ENCODE data around the gene KRT86. TPM values are rescaled to one million over a fixed set of nuclear protein-coding genes. Genes with fewer than 3 reads are reported as not detected.
A peak's percentile ranks its signal among the peaks of the same experiment; 100 is the strongest.

Gene KRT86
- total RNA-seq, 1 donor from 2014 or later, result not detected

DNA sequence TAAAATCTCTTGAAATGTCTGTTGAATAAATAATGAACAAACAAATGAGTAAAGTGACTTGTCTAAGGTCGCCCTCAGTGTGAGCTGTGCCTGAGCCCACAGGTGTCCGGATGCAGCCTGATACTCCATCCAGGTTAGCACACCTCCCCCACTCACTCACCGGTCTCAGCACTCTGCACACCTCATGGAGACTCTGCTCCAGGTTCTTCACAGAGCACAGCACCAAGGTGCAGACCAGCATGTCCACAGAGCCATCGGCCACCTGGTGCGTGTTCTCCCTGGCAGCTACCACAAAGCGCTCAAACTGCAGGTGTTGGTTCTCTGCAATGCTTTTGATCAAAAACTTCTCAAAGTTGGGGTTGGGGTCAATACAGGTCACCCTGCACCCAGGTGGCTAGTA lies 45.5 kb upstream of the KRT86 start:
- intact Hi-C loops (cut with micrococcal nuclease), result no loop called here
- H3K9me3 ChIP-seq (replicated peaks), result no peaks in the 10 kb centered on the region
- no peaks in the 10 kb centered on the region for H3K36me3 ChIP-seq
- no peak for TF ChIP-seq CTCF (IDR thresholded peaks at IDR 0.05; ENCODE audit: borderline replicate concordance)
- no peak for DNase-seq
- peaks cover 36% of the 10 kb centered on the region for H3K4me1 ChIP-seq
- H3K27ac ChIP-seq (replicated peaks), result no peak overlapping the region
- H3K4me3 ChIP-seq, result no peak overlapping the region
- peaks cover 72% of the 10 kb centered on the region for H3K27me3 ChIP-seq (ENCODE audit: low read depth)

DNA sequence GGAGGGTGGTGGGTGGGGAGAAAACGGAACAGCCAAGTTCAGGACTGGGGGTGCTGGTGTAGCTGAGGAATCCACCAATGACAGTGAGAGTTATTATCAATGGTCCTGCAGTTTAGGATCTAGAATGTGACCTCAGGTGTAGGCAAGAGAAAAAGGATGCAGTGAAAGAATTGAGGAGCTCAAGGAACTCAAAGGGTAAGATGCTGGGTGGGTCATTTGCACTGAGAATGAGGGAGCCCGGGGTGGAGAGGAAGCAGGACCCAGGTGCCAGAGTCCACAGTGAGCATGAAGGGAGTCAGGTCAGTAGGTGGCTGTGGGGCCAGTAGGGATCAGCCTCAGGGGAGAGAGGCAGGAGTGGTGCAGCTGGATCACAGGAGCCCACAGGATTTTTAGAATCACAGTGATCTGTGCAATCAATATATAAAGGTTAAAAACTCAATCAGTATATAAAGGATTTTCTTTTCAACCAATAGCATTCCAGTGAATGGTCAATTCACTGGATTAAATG lies 44.6 kb upstream of the KRT86 start:
- no peak overlapping the region for H3K4me3 ChIP-seq
- H3K27ac ChIP-seq (replicated peaks), result no peak overlapping the region
- no peaks in the 10 kb centered on the region for H3K36me3 ChIP-seq
- H3K9me3 ChIP-seq (replicated peaks), result no peaks in the 10 kb centered on the region
- peaks cover 36% of the 10 kb centered on the region for H3K4me1 ChIP-seq
- H3K27me3 ChIP-seq (ENCODE audit: low read depth), result peaks cover 72% of the 10 kb centered on the region
- DNase-seq, result no peak
- intact Hi-C loops (cut with micrococcal nuclease), result no loop called here
- TF ChIP-seq CTCF (IDR thresholded peaks at IDR 0.05; ENCODE audit: borderline replicate concordance), result no peak

DNA sequence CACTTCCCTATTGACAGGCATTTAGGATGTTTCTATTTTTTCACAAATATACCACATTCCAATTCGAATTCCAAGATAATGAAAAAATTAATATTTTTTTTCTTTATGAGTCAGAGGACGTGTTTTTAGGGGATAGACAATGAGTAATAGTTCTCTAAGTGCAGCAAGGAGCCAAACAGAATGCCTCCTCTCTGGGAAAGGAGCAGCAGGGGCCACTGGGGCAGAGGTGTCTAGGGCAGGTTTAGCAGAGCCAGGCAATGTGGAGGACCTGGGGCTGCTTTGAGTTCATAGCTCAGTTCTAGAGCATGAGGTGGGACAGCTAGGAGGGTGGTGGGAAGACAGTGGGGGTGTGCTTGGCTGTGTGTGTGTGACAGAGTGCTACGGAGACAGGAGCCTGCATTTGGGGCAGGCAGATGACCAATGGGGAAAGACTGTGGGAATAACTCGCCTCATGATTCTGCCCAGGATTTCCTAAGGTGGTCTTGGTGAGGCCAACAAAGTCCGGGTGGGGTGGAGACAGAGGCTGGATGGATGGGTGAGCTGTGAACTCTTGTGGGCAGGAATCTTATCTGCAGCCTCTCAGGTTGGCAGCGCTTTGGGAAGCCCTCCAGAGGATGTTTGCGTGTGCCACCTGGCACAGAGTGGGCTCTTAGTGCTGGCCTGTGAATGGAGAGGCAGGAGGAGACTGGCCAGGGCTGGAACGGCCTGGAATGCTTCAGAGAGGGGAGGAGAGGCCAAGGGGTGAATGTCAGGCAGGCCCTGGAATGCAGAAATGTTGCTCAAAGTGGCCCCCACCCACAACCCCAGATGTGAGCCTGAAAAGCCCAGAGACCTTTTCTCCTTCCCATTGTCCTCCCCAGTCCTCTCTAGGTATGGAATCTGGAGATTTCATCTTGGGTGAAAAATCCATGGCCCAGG lies 43.8 kb upstream of the KRT86 start:
- H3K27ac ChIP-seq (replicated peaks), result no peak overlapping the region
- no peak overlapping the region for H3K4me3 ChIP-seq
- no peak for TF ChIP-seq CTCF (IDR thresholded peaks at IDR 0.05; ENCODE audit: borderline replicate concordance)
- intact Hi-C loops (cut with micrococcal nuclease), result no loop called here
- H3K36me3 ChIP-seq, result no peaks in the 10 kb centered on the region
- no peaks in the 10 kb centered on the region for H3K9me3 ChIP-seq (replicated peaks)
- peaks cover 36% of the 10 kb centered on the region for H3K4me1 ChIP-seq
- H3K27me3 ChIP-seq (ENCODE audit: low read depth), result peaks cover 74% of the 10 kb centered on the region
- DNase-seq, result peak; percentile 42

GRCh38 chr12:52231305-52232202 lies 42.9 kb upstream of the KRT86 start:
- intact Hi-C loops (cut with micrococcal nuclease), result no loop called here
- Histone ChIP-seq H3K27ac (replicated peaks) (no peak overlapping the region), H3K36me3 (no peaks in the 10 kb centered on the region), H3K4me3 (no peak overlapping the region), H3K4me1 (peaks cover 36% of the 10 kb centered on the region), H3K27me3 (ENCODE audit: low read depth) (peaks cover 83% of the 10 kb centered on the region), H3K9me3 (replicated peaks) (no peaks in the 10 kb centered on the region)
- DNase-seq, result no peak
- no peak for TF ChIP-seq CTCF (IDR thresholded peaks at IDR 0.05; ENCODE audit: borderline replicate concordance)

GRCh38 chr12:52232203-52232673 lies 42.2 kb upstream of the KRT86 start:
- Histone ChIP-seq H3K27ac (replicated peaks) (no peak overlapping the region), H3K9me3 (replicated peaks) (no peaks in the 10 kb centered on the region), H3K4me3 (no peak overlapping the region), H3K36me3 (no peaks in the 10 kb centered on the region), H3K4me1 (peaks cover 36% of the 10 kb centered on the region), H3K27me3 (ENCODE audit: low read depth) (peaks cover 82% of the 10 kb centered on the region)
- intact Hi-C loops (cut with micrococcal nuclease), result no loop called here
- no peak for TF ChIP-seq CTCF (IDR thresholded peaks at IDR 0.05; ENCODE audit: borderline replicate concordance)
- DNase-seq, result no peak

Data from left ventricle myocardium inferior (tissue), 1 donor.